GM21576 (cell line): Measurements from ENCODE around the gene PGM1.
"Not testable (repeated sequence)": the region's sequence is repeated elsewhere in the genome, so short reads cannot be mapped to it uniquely, and the experiment has no call there.

Source experiments
- ATAC-seq: cut with Tn5 transposase; IDR thresholded peaks from one replicate; pipeline ENCODE4 v1.9.1; 2021; ENCODE audit warnings: mild to moderate bottlenecking, moderate library complexity; ENCODE audit not compliant: unreplicated experiment

PGM1 gene

GRCh38 chr1:63593303-63593885 is at the start of gene PGM1:
Gene PGM1, plus strand, starts transcription at chr1:63593411. Its CDS starts 78 bp downstream, at chr1:63593489.
- peak; percentile 68 for ATAC-seq

- ATAC-seq = no peak
Measured at GRCh38 chr1:63545780-63546179, 47.4 kb upstream of the PGM1 start.

- ATAC-seq = no peak
Measured at GRCh38 chr1:63547621-63548294, 45.5 kb upstream of the PGM1 start.

GRCh38 chr1:63548303-63548702 is 44.9 kb upstream of the PGM1 start:
- ATAC-seq = no peak

GRCh38 chr1:63548877-63549276 is 44.3 kb upstream of the PGM1 start:
- ATAC-seq = no peak

- ATAC-seq = no peak
Measured at GRCh38 chr1:63555480-63555879, 37.7 kb upstream of the PGM1 start.

- no peak for ATAC-seq
Measured at GRCh38 chr1:63557365-63557987, 35.7 kb upstream of the PGM1 start.

GRCh38 chr1:63559357-63559756 is 33.9 kb upstream of the PGM1 start:
- no peak for ATAC-seq

- no peak for ATAC-seq
Measured at GRCh38 chr1:63563745-63564144, 29.5 kb upstream of the PGM1 start.

- ATAC-seq = no peak
Measured at GRCh38 chr1:63569068-63569467, 24.1 kb upstream of the PGM1 start.

- ATAC-seq = no peak
Measured at GRCh38 chr1:63569640-63570316, 23.4 kb upstream of the PGM1 start.

- ATAC-seq = not testable (repeated sequence)
Measured at GRCh38 chr1:63572686-63573085, 20.5 kb upstream of the PGM1 start.

- ATAC-seq = not testable (repeated sequence)
Measured at GRCh38 chr1:63574203-63574796, 18.9 kb upstream of the PGM1 start.

GRCh38 chr1:63575340-63575826 is 17.8 kb upstream of the PGM1 start:
- no peak for ATAC-seq

- ATAC-seq = not testable (repeated sequence)
Measured at GRCh38 chr1:63586326-63586725, 6.9 kb upstream of the PGM1 start.

GRCh38 chr1:63590166-63590560 is 3.0 kb upstream of the PGM1 start:
- no peak for ATAC-seq

GRCh38 chr1:63592536-63593302 is 492 bp upstream of the PGM1 start:
- no peak for ATAC-seq

- ATAC-seq = peak; percentile 42
Measured at GRCh38 chr1:63593886-63594605, 835 bp downstream of the PGM1 start.

- ATAC-seq = no peak
Measured at GRCh38 chr1:63595435-63595834, 2.2 kb downstream of the PGM1 start.

GRCh38 chr1:63599799-63600198 is 6.6 kb downstream of the PGM1 start:
- ATAC-seq = no peak
